Measurements from ENCODE around the gene SMIM13.

DNA sequence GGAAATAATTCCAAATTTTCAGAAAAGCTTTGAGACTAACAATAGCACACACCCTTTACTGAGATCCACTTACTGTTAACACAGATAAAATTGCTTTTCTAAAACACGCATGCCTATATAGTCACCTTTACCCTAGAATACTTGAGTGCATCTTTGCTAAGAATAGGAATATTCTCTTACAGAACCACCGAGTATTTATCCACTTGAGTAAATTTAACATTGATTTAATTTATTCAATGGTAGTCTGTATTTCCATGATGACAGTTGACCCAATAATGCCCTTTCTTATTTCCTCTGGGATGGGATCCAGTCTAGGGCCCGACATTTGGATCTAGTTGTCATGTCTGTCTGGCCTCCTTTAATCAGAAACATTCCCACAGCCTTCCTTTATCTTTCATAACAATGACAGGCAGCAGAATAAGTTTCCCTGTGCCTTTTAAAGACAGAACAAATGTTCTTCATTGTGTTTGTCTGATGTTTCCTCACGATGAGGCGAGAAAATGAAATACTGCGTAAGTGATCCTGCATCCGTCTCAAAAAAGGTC, 74.5 kb downstream of the SMIM13 start:
- TF ChIP-seq, protein P1, sequence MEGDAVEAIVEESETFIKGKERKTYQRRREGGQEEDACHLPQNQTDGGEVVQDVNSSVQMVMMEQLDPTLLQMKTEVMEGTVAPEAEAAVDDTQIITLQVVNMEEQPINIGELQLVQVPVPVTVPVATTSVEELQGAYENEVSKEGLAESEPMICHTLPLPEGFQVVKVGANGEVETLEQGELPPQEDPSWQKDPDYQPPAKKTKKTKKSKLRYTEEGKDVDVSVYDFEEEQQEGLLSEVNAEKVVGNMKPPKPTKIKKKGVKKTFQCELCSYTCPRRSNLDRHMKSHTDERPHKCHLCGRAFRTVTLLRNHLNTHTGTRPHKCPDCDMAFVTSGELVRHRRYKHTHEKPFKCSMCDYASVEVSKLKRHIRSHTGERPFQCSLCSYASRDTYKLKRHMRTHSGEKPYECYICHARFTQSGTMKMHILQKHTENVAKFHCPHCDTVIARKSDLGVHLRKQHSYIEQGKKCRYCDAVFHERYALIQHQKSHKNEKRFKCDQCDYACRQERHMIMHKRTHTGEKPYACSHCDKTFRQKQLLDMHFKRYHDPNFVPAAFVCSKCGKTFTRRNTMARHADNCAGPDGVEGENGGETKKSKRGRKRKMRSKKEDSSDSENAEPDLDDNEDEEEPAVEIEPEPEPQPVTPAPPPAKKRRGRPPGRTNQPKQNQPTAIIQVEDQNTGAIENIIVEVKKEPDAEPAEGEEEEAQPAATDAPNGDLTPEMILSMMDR (IDR thresholded peaks at IDR 0.05), result no peak
- TF ChIP-seq EP300 (IDR thresholded peaks at IDR 0.05), result no peak
